ENCODE data around the gene DIPK1A.

Gene DIPK1A

GRCh38 chr1:92960395-92961130, 699 bp downstream of the DIPK1A start:
- H3K4me1 ChIP-seq (ENCODE audit: control insufficient read depth, insufficient read depth, low read length): peaks cover 11% of the 10 kb centered on the region
- no peaks in the 10 kb centered on the region for H3K9me3 ChIP-seq (ENCODE audit: control insufficient read depth, low read length)
- H3K36me3 ChIP-seq (ENCODE audit: control insufficient read depth, insufficient read depth, low read length): no peaks in the 10 kb centered on the region
- H3K4me3 ChIP-seq (ENCODE audit: low read length): peak overlapping the region; percentile 60
- H3K9ac ChIP-seq (ENCODE audit: low read length): peak overlapping the region; percentile 73
- H3K27me3 ChIP-seq (ENCODE audit: control insufficient read depth, insufficient read depth, low read length): no peaks in the 10 kb centered on the region

GRCh38 chr1:92958203-92958970, 2.9 kb downstream of the DIPK1A start:
- Histone ChIP-seq H3K9ac (ENCODE audit: low read length) (no peak overlapping the region), H3K9me3 (ENCODE audit: control insufficient read depth, low read length) (no peaks in the 10 kb centered on the region), H3K36me3 (ENCODE audit: control insufficient read depth, insufficient read depth, low read length) (no peaks in the 10 kb centered on the region), H3K27me3 (ENCODE audit: control insufficient read depth, insufficient read depth, low read length) (no peaks in the 10 kb centered on the region), H3K4me3 (ENCODE audit: low read length) (no peak overlapping the region), H3K4me1 (ENCODE audit: control insufficient read depth, insufficient read depth, low read length) (peaks cover 11% of the 10 kb centered on the region)

- Histone ChIP-seq H3K36me3 (ENCODE audit: control insufficient read depth, insufficient read depth, low read length) (no peaks in the 10 kb centered on the region), H3K27me3 (ENCODE audit: control insufficient read depth, insufficient read depth, low read length) (no peaks in the 10 kb centered on the region), H3K9me3 (ENCODE audit: control insufficient read depth, low read length) (no peaks in the 10 kb centered on the region), H3K9ac (ENCODE audit: low read length) (no peak overlapping the region), H3K4me3 (ENCODE audit: low read length) (no peak overlapping the region), H3K4me1 (ENCODE audit: control insufficient read depth, insufficient read depth, low read length) (peaks cover 6% of the 10 kb centered on the region)
Measured at GRCh38 chr1:92957030-92957734, 4.1 kb downstream of the DIPK1A start.

GRCh38 chr1:92956254-92957029, 4.8 kb downstream of the DIPK1A start:
- H3K4me1 ChIP-seq (ENCODE audit: control insufficient read depth, insufficient read depth, low read length): peaks cover 10% of the 10 kb centered on the region
- H3K9me3 ChIP-seq (ENCODE audit: control insufficient read depth, low read length): no peaks in the 10 kb centered on the region
- no peaks in the 10 kb centered on the region for H3K36me3 ChIP-seq (ENCODE audit: control insufficient read depth, insufficient read depth, low read length)
- no peak overlapping the region for H3K4me3 ChIP-seq (ENCODE audit: low read length)
- no peaks in the 10 kb centered on the region for H3K27me3 ChIP-seq (ENCODE audit: control insufficient read depth, insufficient read depth, low read length)
- H3K9ac ChIP-seq (ENCODE audit: low read length): no peak overlapping the region

- no peaks in the 10 kb centered on the region for H3K9me3 ChIP-seq (ENCODE audit: control insufficient read depth, low read length)
- H3K4me3 ChIP-seq (ENCODE audit: low read length): no peak overlapping the region
- H3K27me3 ChIP-seq (ENCODE audit: control insufficient read depth, insufficient read depth, low read length): no peaks in the 10 kb centered on the region
- no peak overlapping the region for H3K9ac ChIP-seq (ENCODE audit: low read length)
- H3K4me1 ChIP-seq (ENCODE audit: control insufficient read depth, insufficient read depth, low read length): peaks cover 29% of the 10 kb centered on the region
- no peaks in the 10 kb centered on the region for H3K36me3 ChIP-seq (ENCODE audit: control insufficient read depth, insufficient read depth, low read length)
Measured at GRCh38 chr1:92953491-92953890, 7.8 kb downstream of the DIPK1A start.

- H3K36me3 ChIP-seq (ENCODE audit: control insufficient read depth, insufficient read depth, low read length): no peaks in the 10 kb centered on the region
- no peak overlapping the region for H3K9ac ChIP-seq (ENCODE audit: low read length)
- H3K27me3 ChIP-seq (ENCODE audit: control insufficient read depth, insufficient read depth, low read length): no peaks in the 10 kb centered on the region
- H3K4me3 ChIP-seq (ENCODE audit: low read length): no peak overlapping the region
- peaks cover 29% of the 10 kb centered on the region for H3K4me1 ChIP-seq (ENCODE audit: control insufficient read depth, insufficient read depth, low read length)
- H3K9me3 ChIP-seq (ENCODE audit: control insufficient read depth, low read length): no peaks in the 10 kb centered on the region
Measured at GRCh38 chr1:92952714-92953113, 8.5 kb downstream of the DIPK1A start.

GRCh38 chr1:92951141-92951582, 10.1 kb downstream of the DIPK1A start:
- Histone ChIP-seq H3K36me3 (ENCODE audit: control insufficient read depth, insufficient read depth, low read length) (no peaks in the 10 kb centered on the region), H3K9me3 (ENCODE audit: control insufficient read depth, low read length) (no peaks in the 10 kb centered on the region), H3K4me3 (ENCODE audit: low read length) (no peak overlapping the region), H3K4me1 (ENCODE audit: control insufficient read depth, insufficient read depth, low read length) (peaks cover 24% of the 10 kb centered on the region), H3K9ac (ENCODE audit: low read length) (no peak overlapping the region), H3K27me3 (ENCODE audit: control insufficient read depth, insufficient read depth, low read length) (no peaks in the 10 kb centered on the region)

GRCh38 chr1:92949937-92950817, 11.1 kb downstream of the DIPK1A start:
- no peaks in the 10 kb centered on the region for H3K27me3 ChIP-seq (ENCODE audit: control insufficient read depth, insufficient read depth, low read length)
- H3K4me3 ChIP-seq (ENCODE audit: low read length): no peak overlapping the region
- peaks cover 23% of the 10 kb centered on the region for H3K4me1 ChIP-seq (ENCODE audit: control insufficient read depth, insufficient read depth, low read length)
- H3K36me3 ChIP-seq (ENCODE audit: control insufficient read depth, insufficient read depth, low read length): no peaks in the 10 kb centered on the region
- H3K9me3 ChIP-seq (ENCODE audit: control insufficient read depth, low read length): no peaks in the 10 kb centered on the region
- H3K9ac ChIP-seq (ENCODE audit: low read length): no peak overlapping the region

- Histone ChIP-seq H3K9me3 (ENCODE audit: control insufficient read depth, low read length) (no peaks in the 10 kb centered on the region), H3K4me1 (ENCODE audit: control insufficient read depth, insufficient read depth, low read length) (peaks cover 29% of the 10 kb centered on the region), H3K4me3 (ENCODE audit: low read length) (no peak overlapping the region), H3K36me3 (ENCODE audit: control insufficient read depth, insufficient read depth, low read length) (no peaks in the 10 kb centered on the region), H3K27me3 (ENCODE audit: control insufficient read depth, insufficient read depth, low read length) (no peaks in the 10 kb centered on the region), H3K9ac (ENCODE audit: low read length) (no peak overlapping the region)
Measured at GRCh38 chr1:92948071-92948470, 13.2 kb downstream of the DIPK1A start.

GRCh38 chr1:92945748-92946270, 15.5 kb downstream of the DIPK1A start:
- Histone ChIP-seq H3K4me3 (ENCODE audit: low read length) (no peak overlapping the region), H3K36me3 (ENCODE audit: control insufficient read depth, insufficient read depth, low read length) (no peaks in the 10 kb centered on the region), H3K9me3 (ENCODE audit: control insufficient read depth, low read length) (no peaks in the 10 kb centered on the region), H3K9ac (ENCODE audit: low read length) (no peak overlapping the region), H3K4me1 (ENCODE audit: control insufficient read depth, insufficient read depth, low read length) (peaks cover 19% of the 10 kb centered on the region), H3K27me3 (ENCODE audit: control insufficient read depth, insufficient read depth, low read length) (no peaks in the 10 kb centered on the region)

All from mucosa of stomach (tissue), 1 donor.